NCI-H82 (cell line): ENCODE results near the gene TMEM130.

Source experiments
- DNase-seq: peaks from one replicate; lab custom pipeline; 2025; lab: John Stamatoyannopoulos, UW

TMEM130 gene, protein sequence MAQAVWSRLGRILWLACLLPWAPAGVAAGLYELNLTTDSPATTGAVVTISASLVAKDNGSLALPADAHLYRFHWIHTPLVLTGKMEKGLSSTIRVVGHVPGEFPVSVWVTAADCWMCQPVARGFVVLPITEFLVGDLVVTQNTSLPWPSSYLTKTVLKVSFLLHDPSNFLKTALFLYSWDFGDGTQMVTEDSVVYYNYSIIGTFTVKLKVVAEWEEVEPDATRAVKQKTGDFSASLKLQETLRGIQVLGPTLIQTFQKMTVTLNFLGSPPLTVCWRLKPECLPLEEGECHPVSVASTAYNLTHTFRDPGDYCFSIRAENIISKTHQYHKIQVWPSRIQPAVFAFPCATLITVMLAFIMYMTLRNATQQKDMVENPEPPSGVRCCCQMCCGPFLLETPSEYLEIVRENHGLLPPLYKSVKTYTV

GRCh38 chr7:98869597-98870120 is at the start of gene TMEM130:
Gene TMEM130 (minus strand): TSS chr7:98870014. CDS start chr7:98869861, 153 bp downstream.
- peak; percentile 40 for DNase-seq

- DNase-seq = no peak
Measured at GRCh38 chr7:98917331-98917730, 47.5 kb upstream of the TMEM130 start.

GRCh38 chr7:98913612-98914011 is 43.8 kb upstream of the TMEM130 start:
- DNase-seq = no peak

DNA sequence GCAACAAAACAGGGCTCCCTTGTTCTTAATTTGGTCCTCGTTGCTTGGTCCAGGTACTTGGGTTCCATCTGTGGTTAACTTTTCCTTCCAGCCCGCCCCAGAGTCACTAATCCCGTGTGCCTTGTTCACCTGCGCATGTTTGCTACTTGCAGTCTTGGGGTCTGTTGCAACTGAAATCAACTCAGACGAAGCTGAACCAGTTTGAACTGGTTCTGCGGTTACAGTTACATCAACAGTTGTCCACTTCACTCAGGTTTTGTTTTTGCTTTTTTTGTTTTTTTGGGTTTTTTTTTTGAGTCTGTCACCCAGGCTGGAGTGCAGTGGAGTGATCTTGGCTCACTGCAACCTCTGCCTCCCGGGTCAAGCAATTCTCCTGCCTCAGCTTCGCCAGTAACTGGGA is 43.2 kb upstream of the TMEM130 start:
- DNase-seq = no peak

DNA sequence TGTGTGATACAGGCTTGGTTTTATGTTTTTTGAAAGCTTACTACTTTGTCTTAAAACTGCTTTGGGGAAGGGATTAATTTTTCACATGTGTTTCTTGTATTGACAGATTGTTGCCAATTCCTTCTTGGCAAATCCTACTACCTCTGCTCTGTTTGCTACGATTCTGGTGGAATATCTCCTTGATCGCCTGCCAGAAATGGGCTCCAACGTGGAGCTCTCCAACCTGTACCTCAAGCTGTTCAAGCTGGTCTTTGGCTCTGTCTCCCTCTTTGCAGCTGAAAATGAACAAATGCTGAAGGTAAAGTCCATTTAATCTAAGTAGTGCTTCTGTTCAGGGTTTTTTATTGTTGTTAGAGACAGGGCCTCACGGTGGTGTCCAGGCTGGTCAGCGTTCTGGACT is 42.1 kb upstream of the TMEM130 start:
- no peak for DNase-seq

DNA sequence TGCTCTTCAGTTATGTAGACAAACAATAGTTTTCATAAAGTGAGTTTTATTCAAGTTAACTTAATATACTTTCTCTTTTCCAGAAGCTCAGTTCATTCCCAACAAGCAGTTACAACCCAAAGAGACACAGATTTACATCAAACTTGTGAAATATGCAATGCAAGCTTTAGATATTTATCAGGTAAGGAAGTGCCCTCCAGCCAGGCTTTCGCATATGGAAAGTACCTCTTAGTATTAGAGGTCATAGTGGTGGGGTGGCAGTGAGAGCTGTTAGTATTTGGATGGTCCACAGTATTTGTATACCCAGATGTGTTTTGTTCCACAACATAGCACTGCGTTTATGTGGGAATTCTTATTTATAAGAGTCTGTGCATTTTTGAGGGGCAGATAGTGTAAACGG is 40.6 kb upstream of the TMEM130 start:
- no peak for DNase-seq

- no peak for DNase-seq
Measured at GRCh38 chr7:98909487-98909886, 39.7 kb upstream of the TMEM130 start.

DNA sequence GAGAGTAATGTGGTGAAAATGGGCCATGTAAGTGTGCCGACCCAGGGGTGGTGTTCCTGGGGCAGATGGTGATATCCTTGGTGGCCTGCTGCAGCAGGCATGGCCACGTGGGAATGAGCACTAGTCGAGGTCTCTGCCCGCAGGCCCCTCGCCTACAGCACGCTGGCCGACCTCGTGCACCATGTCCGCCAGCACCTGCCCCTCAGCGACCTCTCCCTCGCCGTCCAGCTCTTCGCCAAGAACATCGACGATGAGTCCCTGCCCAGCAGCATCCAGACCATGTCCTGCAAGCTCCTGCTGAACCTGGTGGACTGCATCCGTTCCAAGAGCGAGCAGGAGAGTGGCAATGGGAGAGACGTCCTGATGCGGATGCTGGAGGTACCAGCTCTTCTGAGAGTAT is 38.8 kb upstream of the TMEM130 start:
- no peak for DNase-seq

- DNase-seq = no peak
Measured at GRCh38 chr7:98907570-98907969, 37.8 kb upstream of the TMEM130 start.

DNA sequence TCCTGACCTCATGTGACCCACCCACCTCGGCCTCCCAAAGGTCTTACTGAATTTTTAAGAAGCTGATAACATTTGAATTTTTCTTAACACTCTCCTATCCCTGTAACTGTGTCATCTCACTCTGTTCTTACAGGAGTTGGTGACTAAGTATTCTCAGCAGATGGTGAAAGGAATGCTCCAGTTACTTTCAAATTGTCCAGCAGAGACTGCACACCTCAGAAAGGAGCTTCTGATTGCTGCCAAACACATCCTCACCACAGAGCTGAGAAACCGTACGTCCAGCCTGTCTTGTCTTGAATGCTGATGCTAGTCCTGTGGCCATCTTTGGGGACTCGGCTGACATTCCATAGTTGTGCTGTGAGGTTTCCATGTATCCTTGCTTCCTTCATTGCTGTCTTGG is 33.4 kb upstream of the TMEM130 start:
- no peak for DNase-seq

DNA sequence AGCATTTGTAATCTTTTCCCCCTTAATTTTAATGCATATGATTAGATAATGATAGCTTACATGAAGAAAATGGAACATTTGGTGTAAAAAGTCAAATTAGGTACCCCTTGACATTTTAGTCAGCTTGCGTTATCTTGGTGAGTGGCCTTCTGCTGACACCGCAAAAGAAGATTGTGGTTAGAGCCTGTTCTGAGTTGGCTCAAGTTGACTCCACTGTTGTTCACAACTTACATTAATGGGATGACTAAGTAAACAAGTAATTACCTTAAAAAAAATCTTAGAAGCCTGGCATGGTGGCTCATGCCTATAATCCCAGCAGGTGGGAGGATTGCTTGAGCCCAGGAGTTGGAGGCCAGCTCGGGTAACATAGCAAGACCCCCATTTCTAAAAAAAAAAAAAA is 32.7 kb upstream of the TMEM130 start:
- peak; percentile 7 for DNase-seq

- DNase-seq = no peak
Measured at GRCh38 chr7:98900815-98901214, 31.0 kb upstream of the TMEM130 start.

- DNase-seq = no peak
Measured at GRCh38 chr7:98899816-98900215, 30.0 kb upstream of the TMEM130 start.

GRCh38 chr7:98892609-98893008 is 22.8 kb upstream of the TMEM130 start:
- no peak for DNase-seq

- no peak for DNase-seq
Measured at GRCh38 chr7:98887038-98887437, 17.2 kb upstream of the TMEM130 start.

DNA sequence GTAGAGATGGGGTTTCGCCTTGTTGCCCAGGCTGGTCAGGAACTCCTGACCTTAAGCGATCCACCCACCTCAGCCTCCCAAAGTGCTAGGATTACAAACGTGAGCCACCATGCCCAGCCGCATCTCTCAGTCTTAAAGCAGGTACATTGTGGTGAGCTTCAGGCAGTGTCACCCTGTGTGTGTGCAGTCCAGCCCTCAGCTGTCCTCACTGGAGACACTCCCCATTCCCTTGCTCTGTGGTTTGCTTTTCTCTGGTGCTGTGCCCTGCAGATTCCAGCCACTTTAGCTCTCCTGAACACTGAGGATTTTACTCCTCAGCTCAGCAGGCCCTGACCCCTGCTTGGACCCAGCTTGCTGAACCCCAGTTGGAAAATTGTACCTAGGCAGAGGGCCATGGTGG is 14.6 kb upstream of the TMEM130 start:
- no peak for DNase-seq

DNA sequence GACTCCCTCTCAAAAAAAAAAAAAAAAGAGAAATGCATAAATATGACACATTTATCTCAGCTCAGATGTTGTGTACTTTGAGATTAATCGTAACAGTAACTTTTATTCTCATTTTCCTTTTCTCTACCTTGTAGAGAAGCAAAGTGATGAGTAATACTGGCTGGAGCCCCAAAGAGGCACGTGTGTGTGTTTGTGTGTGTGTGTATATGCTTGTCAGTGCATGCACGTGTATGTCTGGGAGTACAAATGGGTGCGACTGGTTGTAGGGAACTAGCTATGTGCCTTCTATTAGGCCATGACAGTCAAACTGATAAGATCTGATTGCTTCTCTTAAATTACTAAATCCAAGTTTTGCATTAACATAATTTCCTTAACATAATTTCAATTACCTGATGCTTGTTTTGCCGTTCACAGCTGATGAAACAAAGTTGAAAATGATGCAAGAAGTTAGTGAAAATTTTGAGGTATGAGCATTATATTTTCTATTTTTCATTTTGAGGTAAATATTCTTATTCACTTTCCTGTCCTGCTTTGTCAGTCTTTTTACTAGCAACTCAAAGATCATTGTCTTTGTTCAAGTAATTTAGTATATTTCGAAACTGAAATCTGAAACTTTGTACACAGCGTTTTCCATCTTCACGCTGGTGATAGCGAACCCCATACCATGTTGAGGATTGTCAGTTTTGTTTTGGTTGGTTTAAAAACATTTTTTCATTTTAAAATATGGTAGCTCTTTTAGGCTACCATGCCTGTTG is 11.9 kb upstream of the TMEM130 start:
- DNase-seq = no peak

- no peak for DNase-seq
Measured at GRCh38 chr7:98880485-98880884, 10.7 kb upstream of the TMEM130 start.

- DNase-seq = no peak
Measured at GRCh38 chr7:98879979-98880315, 10.1 kb upstream of the TMEM130 start.

GRCh38 chr7:98879198-98879978 is 9.6 kb upstream of the TMEM130 start:
- peak; percentile 60 for DNase-seq

DNA sequence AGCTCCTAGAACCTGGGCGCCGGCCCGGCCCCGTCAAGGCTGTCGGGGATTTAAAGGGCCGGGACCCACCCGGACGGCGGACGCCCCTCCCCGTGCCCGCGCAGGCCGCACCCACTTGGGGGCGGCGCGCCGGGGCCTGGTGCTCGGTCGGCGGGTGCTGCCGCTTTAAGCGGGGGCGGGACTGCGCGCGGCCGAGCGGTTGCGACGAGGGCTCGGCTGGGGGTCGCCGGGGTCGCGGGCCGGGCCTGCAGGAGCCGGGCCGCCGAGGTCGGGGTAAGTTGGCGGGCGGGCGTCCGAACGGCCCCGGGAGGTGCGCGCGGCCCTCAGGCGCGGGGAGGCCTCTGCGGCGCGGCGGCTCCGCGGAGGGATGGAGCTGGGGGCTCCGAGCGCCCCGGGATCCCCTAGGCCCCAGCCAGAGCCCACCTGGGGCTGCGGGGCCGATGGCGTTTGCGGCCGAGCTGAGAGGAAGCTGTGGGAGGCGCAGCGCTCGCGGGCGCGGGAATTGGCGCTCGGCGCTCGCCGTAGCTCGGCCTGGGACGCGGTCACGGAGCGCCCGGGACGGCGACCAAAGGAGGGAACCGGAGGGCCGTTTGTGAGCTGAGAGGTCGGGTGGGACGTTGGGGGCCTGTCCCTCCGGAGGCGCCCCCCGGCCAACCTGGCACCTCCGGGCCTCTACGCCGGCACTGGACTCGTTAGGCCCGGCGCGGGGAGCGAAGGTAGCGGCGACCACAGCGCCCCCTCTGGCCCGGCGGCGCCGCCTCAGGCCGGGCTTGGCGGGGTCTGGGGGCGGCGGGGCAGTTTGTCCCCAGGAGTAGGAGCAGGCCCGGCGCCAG is 8.8 kb upstream of the TMEM130 start, which contains the start of gene TRRAP:
Gene TRRAP, plus strand, starts transcription at position 168 of the 833 bp plus-strand sequence. CDS start 2,619 bp downstream, outside the sequence.
- peak; percentile 86 for DNase-seq
